Raji (cell line): Measurements from ENCODE around the gene PIWIL4.

ENCODE experiments used
- POLR2A ChIP-seq: IDR thresholded peaks from 2 replicates; pipeline ENCODE4 v1.6.1; 2011; ENCODE audit warnings: low read depth, low read length, control low read depth; ENCODE audit not compliant: insufficient read depth

Gene PIWIL4

GRCh38 chr11:94567181-94567670 is at the start of gene PIWIL4:
Gene PIWIL4 (plus strand): TSS chr11:94567368. CDS start chr11:94567519, 151 bp downstream.
- TF ChIP-seq POLR2A: no peak

GRCh38 chr11:94518300-94518699 is 48.9 kb upstream of the PIWIL4 start:
- no peak for TF ChIP-seq POLR2A

- TF ChIP-seq POLR2A: no peak
These were observed 47.6 kb upstream of the PIWIL4 start for GRCh38 chr11:94519478-94520084.

- no peak for TF ChIP-seq POLR2A
These were observed 45.5 kb upstream of the PIWIL4 start for GRCh38 chr11:94521684-94522083.

DNA sequence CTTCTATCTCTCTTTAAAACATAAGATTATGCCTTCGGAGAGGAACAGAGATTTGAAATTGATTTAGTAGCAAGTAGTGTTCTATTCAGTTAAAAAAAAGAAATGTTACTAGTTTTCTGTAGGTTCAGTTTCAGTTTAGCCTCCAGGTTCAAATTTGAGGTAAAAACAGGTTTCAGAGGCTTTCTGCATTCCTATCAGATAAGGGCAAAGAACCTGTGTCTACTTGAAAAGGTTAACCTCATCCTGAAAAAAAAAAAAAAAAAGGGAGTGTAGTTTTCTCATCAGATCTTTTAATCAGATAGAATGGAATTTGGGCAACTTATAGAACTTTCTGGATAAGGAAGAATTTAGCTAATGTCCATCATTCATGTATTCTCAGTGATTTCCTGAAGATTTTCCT is 42.8 kb upstream of the PIWIL4 start:
- TF ChIP-seq POLR2A: no peak

GRCh38 chr11:94525546-94526324 is 41.4 kb upstream of the PIWIL4 start:
- TF ChIP-seq POLR2A: no peak

DNA sequence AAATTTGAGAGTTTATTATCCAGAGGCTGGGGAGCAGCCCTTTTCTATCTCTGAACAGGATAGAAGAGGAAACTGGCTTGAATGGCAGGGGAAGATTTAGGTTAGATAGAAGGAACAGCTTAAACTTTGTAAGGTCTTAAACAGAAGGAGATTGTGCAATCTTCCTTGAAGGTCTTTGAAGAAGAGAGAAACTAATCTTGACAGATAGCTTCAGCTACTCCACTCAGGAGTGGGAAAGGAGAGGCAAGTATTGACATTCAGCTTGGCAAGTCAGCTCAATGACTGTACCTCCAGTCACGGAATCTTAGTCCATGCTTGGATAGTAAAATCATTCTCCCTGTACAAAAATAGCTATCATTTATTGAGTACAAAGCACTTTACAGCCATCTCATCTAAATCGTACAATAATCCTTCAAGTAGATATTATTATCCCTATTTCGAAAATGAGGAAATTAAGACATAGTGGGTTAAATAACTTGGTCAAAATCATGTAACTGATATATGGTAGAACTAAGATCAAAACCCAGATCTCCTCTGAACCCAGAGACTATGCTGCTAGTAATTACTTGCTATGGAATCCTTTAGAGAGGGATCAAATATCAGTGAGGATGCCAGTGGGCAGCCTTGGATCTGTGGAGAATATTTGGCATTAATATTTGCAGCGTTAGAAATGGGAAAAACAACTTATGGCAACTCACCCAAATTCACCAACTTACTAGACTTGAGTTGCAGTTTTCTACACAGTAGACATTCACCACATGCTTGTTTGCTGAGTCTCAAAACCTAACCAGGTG is 40.3 kb upstream of the PIWIL4 start:
- TF ChIP-seq POLR2A: no peak

GRCh38 chr11:94528551-94528950 is 38.6 kb upstream of the PIWIL4 start:
- no peak for TF ChIP-seq POLR2A

- no peak for TF ChIP-seq POLR2A
These were observed 35.0 kb upstream of the PIWIL4 start for GRCh38 chr11:94532211-94532610.

DNA sequence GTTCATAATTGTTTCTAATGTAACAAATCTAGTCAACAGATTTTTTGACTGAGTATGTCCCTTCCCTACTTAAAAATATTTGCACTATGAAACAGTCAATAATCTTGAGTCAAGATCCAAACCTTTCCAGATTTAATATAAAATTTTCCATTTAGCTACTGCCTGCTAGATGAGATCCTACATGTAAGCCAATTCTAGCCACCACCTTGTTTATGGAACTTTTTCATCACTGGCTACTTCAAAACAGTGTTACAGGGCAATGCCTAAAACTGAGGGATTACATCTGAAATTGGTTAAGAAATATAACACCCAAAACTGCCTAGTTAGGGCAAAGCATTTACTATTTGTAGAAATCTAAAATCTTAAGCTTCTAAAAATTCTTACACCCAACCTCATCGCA is 34.0 kb upstream of the PIWIL4 start:
- TF ChIP-seq POLR2A: no peak

DNA sequence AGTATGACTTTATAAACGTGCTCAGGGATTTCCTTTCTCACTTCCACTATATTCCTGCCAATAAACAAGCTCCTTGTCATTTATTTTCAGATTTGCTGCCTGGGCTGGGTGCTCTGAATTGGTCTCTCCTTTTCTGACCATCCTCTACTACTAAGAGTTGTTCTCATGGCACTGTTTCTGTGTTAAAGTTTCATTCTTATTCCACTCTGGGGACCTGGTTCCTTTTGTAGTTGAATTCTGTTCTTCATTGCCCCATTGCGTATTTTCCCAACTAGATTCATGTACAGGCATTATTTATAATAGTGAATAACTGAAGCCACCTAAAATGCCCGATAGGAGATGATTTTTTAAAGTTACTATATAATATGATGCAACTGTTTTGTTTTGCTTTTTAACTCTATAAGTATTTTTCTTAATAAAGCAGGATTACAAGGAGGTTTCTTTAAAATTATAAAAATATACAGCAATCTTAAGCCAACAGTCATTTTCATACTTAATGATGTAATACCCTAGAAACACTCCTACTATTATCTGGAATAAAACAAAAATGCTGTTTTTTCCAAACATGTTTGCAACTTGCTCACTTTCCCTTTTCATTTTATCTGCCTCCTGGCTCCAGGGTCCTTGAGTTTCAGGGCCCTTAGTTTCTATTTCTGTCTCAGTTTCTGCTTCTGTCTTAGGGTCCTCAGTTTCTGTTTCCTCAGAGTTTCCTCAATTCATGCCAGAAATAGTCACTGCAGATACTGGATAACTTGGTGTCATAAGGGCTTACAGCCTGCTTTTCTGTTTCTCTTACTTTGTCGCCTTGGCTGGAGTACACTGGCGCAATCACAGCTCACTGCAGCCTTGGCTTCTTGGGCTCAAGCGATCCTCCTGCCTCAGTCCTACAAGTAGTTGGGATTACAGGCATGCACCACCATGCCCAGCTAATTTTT is 33.2 kb upstream of the PIWIL4 start:
- no peak for TF ChIP-seq POLR2A

- TF ChIP-seq POLR2A: no peak
These were observed 30.8 kb upstream of the PIWIL4 start for GRCh38 chr11:94536386-94536785.

- no peak for TF ChIP-seq POLR2A
These were observed 30.1 kb upstream of the PIWIL4 start for GRCh38 chr11:94537031-94537600.

DNA sequence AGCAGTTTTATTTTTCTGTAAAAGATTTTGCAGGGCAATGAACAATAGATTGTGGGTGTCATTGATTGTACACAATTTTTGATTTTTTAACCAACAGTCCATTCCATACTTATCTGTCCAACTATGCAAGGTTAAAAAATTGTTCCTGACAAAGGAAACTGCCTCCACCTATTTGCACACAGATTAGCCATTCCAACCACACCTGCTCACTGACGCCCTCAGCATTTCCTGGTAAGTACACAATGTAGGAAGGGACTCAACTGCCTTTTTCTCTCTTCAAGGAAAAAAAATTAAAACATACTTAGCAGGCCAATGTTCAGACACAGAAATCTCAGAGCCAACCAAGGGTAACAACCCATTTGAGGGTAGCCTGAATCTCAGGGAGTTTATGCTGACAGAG is 27.7 kb upstream of the PIWIL4 start:
- TF ChIP-seq POLR2A: no peak

DNA sequence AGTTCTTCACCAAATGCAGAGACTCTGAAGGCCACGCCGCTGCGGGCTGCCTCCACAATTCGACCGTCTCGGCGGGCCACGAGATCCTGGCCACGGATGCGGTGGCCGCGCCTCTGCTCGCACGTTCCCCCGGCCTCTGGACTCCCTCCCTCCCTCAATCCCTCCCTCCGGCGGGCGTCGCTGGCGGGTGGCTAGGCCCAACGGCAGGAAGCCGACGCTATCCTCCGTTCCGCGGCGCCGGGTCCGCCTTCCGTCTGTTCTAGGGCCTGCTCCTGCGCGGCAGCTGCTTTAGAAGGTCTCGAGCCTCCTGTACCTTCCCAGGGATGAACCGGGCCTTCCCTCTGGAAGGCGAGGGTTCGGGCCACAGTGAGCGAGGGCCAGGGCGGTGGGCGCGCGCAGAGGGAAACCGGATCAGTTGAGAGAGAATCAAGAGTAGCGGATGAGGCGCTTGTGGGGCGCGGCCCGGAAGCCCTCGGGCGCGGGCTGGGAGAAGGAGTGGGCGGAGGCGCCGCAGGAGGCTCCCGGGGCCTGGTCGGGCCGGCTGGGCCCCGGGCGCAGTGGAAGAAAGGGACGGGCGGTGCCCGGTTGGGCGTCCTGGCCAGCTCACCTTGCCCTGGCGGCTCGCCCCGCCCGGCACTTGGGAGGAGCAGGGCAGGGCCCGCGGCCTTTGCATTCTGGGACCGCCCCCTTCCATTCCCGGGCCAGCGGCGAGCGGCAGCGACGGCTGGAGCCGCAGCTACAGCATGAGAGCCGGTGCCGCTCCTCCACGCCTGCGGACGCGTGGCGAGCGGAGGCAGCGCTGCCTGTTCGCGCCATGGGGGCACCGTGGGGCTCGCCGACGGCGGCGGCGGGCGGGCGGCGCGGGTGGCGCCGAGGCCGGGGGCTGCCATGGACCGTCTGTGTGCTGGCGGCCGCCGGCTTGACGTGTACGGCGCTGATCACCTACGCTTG is 23.2 kb upstream of the PIWIL4 start, which contains the start of gene FUT4:
FUT4 (plus strand) TSS at position 227 of the 951 bp plus-strand sequence; CDS start at position 440, 213 bp downstream.
- no peak for TF ChIP-seq POLR2A
